Stimulated activated CD4-positive, alpha-beta T cell treated with anti-CD3 and anti-CD28 coated beads, Interleukin-12 subunit alpha, Interleukin-12 subunit beta, amount 100 ng/mL, for 4 hours (primary cell): ENCODE data around the gene KBTBD8.

Source experiments
- DNase-seq: peaks from one replicate; pipeline ENCODE4 v3.0.0-alpha.2; 2020

The KBTBD8 gene

GRCh38 chr3:67044955-67045354 is 46.8 kb downstream of the KBTBD8 start:
- DNase-seq: no peak

- DNase-seq: no peak
Observed at GRCh38 chr3:67045711-67046465, 47.8 kb downstream of the KBTBD8 start.

GRCh38 chr3:67047051-67047450 is 48.9 kb downstream of the KBTBD8 start:
- DNase-seq: no peak

GRCh38 chr3:67048067-67048714 is 50.1 kb downstream of the KBTBD8 start:
- DNase-seq: no peak

DNA sequence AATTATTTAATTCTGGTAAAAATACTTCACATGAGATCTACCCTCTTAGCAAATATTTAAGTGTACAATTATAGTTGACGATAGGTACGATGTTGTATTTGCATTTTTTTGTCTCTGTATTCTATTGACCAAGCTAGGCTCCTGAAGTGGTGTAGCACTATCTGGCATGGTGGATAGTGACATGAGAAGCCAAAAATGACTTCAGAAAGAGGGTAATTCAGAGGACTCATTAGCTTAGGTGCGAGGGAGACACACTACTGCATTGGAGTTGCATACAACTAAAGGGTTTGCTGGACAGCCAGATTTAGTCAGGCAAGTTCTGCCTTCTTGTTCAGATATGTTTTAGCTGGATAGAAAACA is 50.6 kb downstream of the KBTBD8 start:
- no peak for DNase-seq

- DNase-seq: no peak
Observed at GRCh38 chr3:67059443-67059842, 61.3 kb downstream of the KBTBD8 start.
